K562 (cell line): ENCODE measurements around the gene ORC3. TPM values are rescaled to one million over a fixed set of nuclear protein-coding genes. Genes with fewer than 3 reads are reported as not detected.

Experiments used
- ATAC-seq: fragments of 200-7000 bp; cut with Tn5 transposase; 3 replicates; pipeline ENCODE4 v1.9.1; 2020; ENCODE audit warnings: moderate library complexity
- BruUV-seq: library from RNA; stranded (reverse); fragments of 400-500 nt; replicated peaks from 2 replicates; lab custom pipeline; 2021; lab: Mats Ljungman, UMichigan
- CTCF ChIA-PET: fragments of 300-600 bp; formaldehyde crosslinking; extraction: SDS; loops from one replicate; lab custom pipeline; 2021; ENCODE audit warnings: low intra/inter-chr PET ratio; lab: Yijun Ruan, JAX
- POLR2A ChIA-PET: fragments of 300-600, 350-650 bp; sonication (Branson Sonifier 250); formaldehyde crosslinking; extraction: SDS; loops from one replicate; lab custom pipeline; 2021; ENCODE audit warnings: antibody characterized with exemption, inconsistent platforms; lab: Yijun Ruan, JAX
- DNase-seq, 4 experiments: peaks; one replicate each; pipeline versions ENCODE4 v3.0.0 to v3.0.0-alpha.2; 2011 to 2018; ENCODE audit warnings: low spot score in 3 of 4, mixed read lengths in 3 of 4; ENCODE audit errors: extremely low read depth in 1 of 4
- FAIRE-seq: peaks from 2 replicates; lab custom pipeline; 2011; peaks lifted over from hg19 to GRCh38; lab: Jason Lieb, UNC
- H2AFZ ChIP-seq: 2 replicates; pipeline ENCODE4 v1.6.0; 2011; ENCODE audit warnings: low read depth, low read length, control low read depth, inconsistent platforms
- H3K27ac ChIP-seq: fragments of 200-600 bp; 3 replicates; pipeline ENCODE4 v1.8.0; 2011; ENCODE audit warnings: low read depth, mild to moderate bottlenecking, control low read depth, inconsistent platforms, low read length, moderate library complexity, mixed read lengths; ENCODE audit errors: extremely low read depth
- H3K27me3 ChIP-seq, 2 experiments: fragments of 300-600 bp in 1 of 2; 2 replicates in 1 of 2; 3 replicates in 1 of 2; pipeline versions ENCODE4 v1.6.0 to v1.8.0; 2011; ENCODE audit warnings: inconsistent platforms in 2 of 2, low read length in 2 of 2, mild to moderate bottlenecking in 1 of 2, mixed read lengths in 1 of 2, moderate library complexity in 1 of 2; ENCODE audit not compliant: control insufficient read depth in 2 of 2, insufficient read depth in 2 of 2
- H3K36me3 ChIP-seq: fragments of 300-600 bp; 3 replicates; pipeline ENCODE4 v1.8.0; 2011; ENCODE audit warnings: mild to moderate bottlenecking, low read length, inconsistent platforms; ENCODE audit not compliant: control insufficient read depth, insufficient read depth
- H3K4me1 ChIP-seq, 2 experiments: fragments of 200-600 bp in 1 of 2; replicated peaks in 1 of 2; 2 replicates in 1 of 2; 3 replicates in 1 of 2; pipeline versions ENCODE4 v1.5.1 to v1.8.0; 2011; ENCODE audit warnings: inconsistent platforms in 2 of 2, low read length in 2 of 2, mild to moderate bottlenecking in 1 of 2, mixed read lengths in 1 of 2, moderate library complexity in 1 of 2; ENCODE audit not compliant: control insufficient read depth in 2 of 2, insufficient read depth in 2 of 2
- H3K4me2 ChIP-seq: 2 replicates; pipeline ENCODE4 v1.6.1; 2011; ENCODE audit warnings: low read length, control low read depth, inconsistent platforms, mixed read lengths; ENCODE audit not compliant: insufficient read depth
- H3K4me3 ChIP-seq: fragments of 200-600 bp; sonication (generic), shearing (Covaris generic); 2 replicates; pipeline ENCODE4 v1.5.1; 2016; ENCODE audit warnings: control low read depth, inconsistent platforms
- H3K79me2 ChIP-seq: fragments of 200-600 bp; 3 replicates; pipeline ENCODE4 v1.8.0; 2011; ENCODE audit warnings: low read length, inconsistent platforms; ENCODE audit not compliant: control insufficient read depth, insufficient read depth
- H3K9ac ChIP-seq, 2 experiments: 2 replicates each; pipeline versions ENCODE4 v1.6.0 to v1.6.1; 2011; ENCODE audit warnings: low read depth in 2 of 2, low read length in 2 of 2, control low read depth in 1 of 2, inconsistent platforms in 1 of 2, mild to moderate bottlenecking in 1 of 2, mixed read lengths in 1 of 2; ENCODE audit not compliant: insufficient read depth in 1 of 2
- H3K9me1 ChIP-seq: one replicate; pipeline ENCODE4 v1.6.0; 2011; ENCODE audit warnings: inconsistent platforms, mild to moderate bottlenecking, low read length, moderate library complexity; ENCODE audit not compliant: control insufficient read depth, insufficient read depth
- H3K9me3 ChIP-seq: replicated peaks from 2 replicates; pipeline ENCODE4 v1.5.1; 2011; ENCODE audit warnings: low read depth, low read length, inconsistent platforms; ENCODE audit not compliant: control insufficient read depth, insufficient read depth
- H4K20me1 ChIP-seq: replicated peaks from 2 replicates; pipeline ENCODE4 v1.6.1; 2011; ENCODE audit warnings: low read length, inconsistent platforms, mixed read lengths; ENCODE audit not compliant: control insufficient read depth, insufficient read depth
- BACH1 ChIP-seq: fragments of 200-800 bp; sonication (Bioruptor generic); IDR thresholded peaks from 2 replicates; pipeline ENCODE4 v1.6.1; 2016; ENCODE audit warnings: missing genetic modification characterization, missing compliant biosample characterization
- CEBPB ChIP-seq: fragments of 450-650 bp; IDR thresholded peaks from 2 replicates; pipeline ENCODE4 v1.6.1; 2016; ENCODE audit warnings: missing genetic modification characterization, missing compliant biosample characterization
- ELK1 ChIP-seq: sonication (generic); formaldehyde crosslinking; IDR thresholded peaks from 2 replicates; pipeline ENCODE4 v1.8.1; 2022; ENCODE audit warnings: missing genetic modification reagents
- HBP1 ChIP-seq: fragments of 450-650 bp; formaldehyde crosslinking; IDR thresholded peaks from 2 replicates; pipeline ENCODE4 v1.4.0; 2022; ENCODE audit warnings: missing genetic modification characterization
- RAD51 ChIP-seq: fragments of 450-650 bp; IDR thresholded peaks from 2 replicates; pipeline ENCODE4 v1.7.1; 2016; ENCODE audit warnings: low read depth, mild to moderate bottlenecking, borderline replicate concordance
- RBM22 ChIP-seq: fragments of 200-400 bp; formaldehyde crosslinking; IDR thresholded peaks from 2 replicates; pipeline ENCODE4 v1.6.1; 2018; ENCODE audit warnings: low read length, low read depth; ENCODE audit not compliant: poor library complexity, severe bottlenecking
- SRSF3 ChIP-seq: fragments of 200-400 bp; formaldehyde crosslinking; IDR thresholded peaks from 2 replicates; pipeline ENCODE4 v1.6.1; 2016; ENCODE audit warnings: mild to moderate bottlenecking, low read length, moderate library complexity; ENCODE audit not compliant: insufficient read depth
- TARDBP ChIP-seq: fragments of 450-650 bp; IDR thresholded peaks from 2 replicates; pipeline ENCODE4 v1.6.1; 2016
- ZC3H4 ChIP-seq: sonication (generic); formaldehyde crosslinking; IDR thresholded peaks from 2 replicates; pipeline ENCODE4 v1.9.0; 2021; ENCODE audit warnings: missing genetic modification reagents, borderline replicate concordance
- ZNF668 ChIP-seq: fragments of 250-450 bp; sonication (Bioruptor Pico); IDR thresholded peaks from 2 replicates; pipeline ENCODE4 v1.8.0; 2022; ENCODE audit warnings: mild to moderate bottlenecking, inconsistent platforms
- WGBS: fragments of 100-300 bp; shearing (Covaris generic); methylation state at CpG from one replicate; pipeline ENCODE4 v1.1.6; 2016; ENCODE audit warnings: low coverage, mixed read lengths; ENCODE audit not compliant: insufficient coverage; ENCODE audit errors: missing lambda C conversion rate; 5-methylcytosine and 5-hydroxymethylcytosine counted together
- in situ Hi-C: fragments of 300-500 bp; cut with MboI; formaldehyde crosslinking; loops from 4 replicates; pipeline ENCODE4 v1.15.0; 2018; ENCODE audit warnings: inconsistent platforms, mixed read lengths
- intact Hi-C: fragments of 100-400 bp; cut with micrococcal nuclease; formaldehyde crosslinking; loops from 2 replicates; pipeline ENCODE4 v1.14.2; 2022
- polyA plus RNA-seq, 8 experiments: library from polyadenylated mRNA; depleted of rRNA in 4 of 8; stranded (reverse) in 5 of 8; unstranded in 3 of 8; fragments of >200 nt; fragmentation: Nextera tagmentation in 2 of 8; fragmentation: Illumina TruSeq in 1 of 8; extraction: Ambion mirVana in 2 of 8; extraction: Trizol in 1 of 8; gene quantifications; 2 replicates each; pipeline versions ENCODE4 v1.2.1 to v1.2.3, GENCODE V29; 2011 to 2014; ENCODE audit warnings: inconsistent platforms in 1 of 8, missing spikeins in 1 of 8
- total RNA-seq, 7 experiments: library from RNA; depleted of rRNA in 6 of 7; stranded (reverse); fragments of >200 nt in 6 of 7; fragmentation: Illumina TruSeq in 2 of 7; extraction: Trizol in 2 of 7; gene quantifications; 2 replicates each; pipeline versions ENCODE4 v1.2.1 to v1.2.3, GENCODE V29; 2011 to 2021; ENCODE audit warnings: low replicate concordance in 1 of 7
- TF ChIP-seq, protein P1 (sequence below): sonication (generic); formaldehyde crosslinking; IDR thresholded peaks from 2 replicates; pipeline ENCODE4 v1.8.0; 2022; ENCODE audit warnings: mild to moderate bottlenecking, missing genetic modification reagents

ORC3 gene
- total and polyA plus RNA-seq, 9 of the 15 experiments (the other 6 are each of a cell fraction or from before 2014, with no cell fraction given), result 28.8 to 159 (median 74.8) TPM

GRCh38 chr6:87572883-87573282 lies 17.1 kb upstream of the ORC3 start (continued):
- TF ChIP-seq RAD51 (no peak), TARDBP (no peak), BACH1 (no peak), ZNF668 (CRISPR knock-in tag) (no peak)

GRCh38 chr6:87573307-87574024 lies 16.5 kb upstream of the ORC3 start:
- Histone ChIP-seq H4K20me1 (no peaks in the 10 kb centered on the region; the same call in 1 of the 2 replicates), H3K27ac (no peak overlapping the region), H3K36me3 (peaks cover 41% of the 10 kb centered on the region; the same call in 2 of the 3 replicates), H3K4me3 (no peak overlapping the region), H3K27me3 (no peaks in the 10 kb centered on the region), H3K9ac (no peak overlapping the region), H3K9me1 (no peaks in the 10 kb centered on the region), H2AFZ (no peak overlapping the region), H3K4me1 (peaks cover 0 to 7% of the 10 kb centered on the region in 2 experiments; a peak in 3 of 5 replicates), H3K79me2 (peaks cover 83% of the 10 kb centered on the region), H3K9me3 (no peaks in the 10 kb centered on the region), H3K4me2 (no peak overlapping the region)
- no peak for DNase-seq
- ChIA-PET CTCF (no interaction called here), POLR2A (interaction anchor here (0.7 to 1.0 kb wide), 2 partner anchors 32 to 59 kb away, joined by 3 to 5 read pairs; no protein-coding TSS in a partner anchor)
- WGBS, result 94% methylated on average over 5 of the region's 5 CpGs
- FAIRE-seq, result no peak
- ATAC-seq, result no peak
- no TSS peak for BruUV-seq
- TF ChIP-seq SRSF3 (no peak), ELK1 (CRISPR knock-in tag) (no peak), RBM22 (no peak), CEBPB (tag) (no peak), ZC3H4 (CRISPR knock-in tag) (no peak), HBP1 (CRISPR knock-in tag) (no peak)
- TF ChIP-seq, protein P1, sequence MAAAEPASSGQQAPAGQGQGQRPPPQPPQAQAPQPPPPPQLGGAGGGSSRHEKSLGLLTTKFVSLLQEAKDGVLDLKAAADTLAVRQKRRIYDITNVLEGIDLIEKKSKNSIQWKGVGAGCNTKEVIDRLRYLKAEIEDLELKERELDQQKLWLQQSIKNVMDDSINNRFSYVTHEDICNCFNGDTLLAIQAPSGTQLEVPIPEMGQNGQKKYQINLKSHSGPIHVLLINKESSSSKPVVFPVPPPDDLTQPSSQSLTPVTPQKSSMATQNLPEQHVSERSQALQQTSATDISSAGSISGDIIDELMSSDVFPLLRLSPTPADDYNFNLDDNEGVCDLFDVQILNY (CRISPR knock-in tag), result no peak
- intact Hi-C loops (no loop called here), in situ Hi-C loops (no loop called here)
